ENCODE measurements around the gene TMEM247.
A peak's percentile ranks its signal among the peaks of the same experiment; 100 is the strongest.
"Not testable (repeated sequence)": the region's sequence is repeated elsewhere in the genome, so short reads cannot be mapped to it uniquely, and the experiment has no call there.

TMEM247 gene

DNA sequence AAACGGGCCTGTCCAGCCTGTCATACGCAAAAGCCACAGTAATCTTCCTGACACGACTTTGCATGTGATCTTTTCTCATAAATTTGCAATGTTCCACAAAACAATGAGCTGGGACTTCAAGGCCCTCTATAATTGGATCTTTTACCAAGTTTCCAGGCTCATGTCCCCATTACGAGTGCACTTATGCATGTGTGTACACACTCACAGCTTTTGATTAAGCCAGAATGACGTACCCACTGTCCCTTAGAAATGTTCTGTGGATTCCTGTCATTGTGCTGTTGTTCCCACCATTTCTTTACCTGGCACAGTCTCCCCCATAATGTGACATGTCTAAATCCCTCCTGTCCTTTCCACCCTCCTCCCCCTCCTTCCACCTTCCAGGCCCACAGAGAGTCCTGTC lies 19.7 kb upstream of the TMEM247 start:
- DNase-seq = no peak

GRCh38 chr2:46460241-46460921 lies 19.0 kb upstream of the TMEM247 start:
- DNase-seq = no peak

DNA sequence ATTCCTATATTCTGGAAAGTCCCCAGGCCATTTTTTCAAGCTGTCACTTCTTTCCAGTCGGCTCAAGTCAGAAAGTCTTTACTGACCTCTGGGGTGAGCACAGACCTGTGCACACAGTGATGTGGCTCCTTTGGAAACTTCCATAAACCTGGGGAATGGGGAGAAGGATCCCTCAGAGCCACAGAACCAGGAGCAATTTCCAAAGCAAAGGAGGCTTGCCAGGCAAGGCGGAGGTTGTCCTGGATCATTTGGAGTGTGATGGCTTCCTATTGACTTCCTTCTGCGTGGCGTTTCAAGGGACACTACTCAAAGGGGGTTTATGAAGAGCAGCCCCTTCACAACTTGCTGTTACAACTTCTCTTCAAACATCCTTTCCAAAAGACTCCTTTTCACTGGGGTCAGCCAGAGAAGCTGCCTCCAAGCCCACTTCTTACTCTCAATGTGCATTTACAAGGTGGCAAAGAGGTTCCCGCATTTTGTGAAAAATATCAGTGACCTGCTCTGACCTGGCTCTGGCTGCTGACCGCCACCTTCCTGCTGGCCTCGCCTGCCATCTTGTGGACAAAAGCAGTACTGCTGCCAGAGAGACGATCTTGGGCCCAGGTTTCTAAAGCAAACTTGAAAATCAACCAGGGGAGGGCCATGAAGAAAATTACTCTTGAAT lies 18.2 kb upstream of the TMEM247 start:
- peak; percentile 50 for DNase-seq

GRCh38 chr2:46461709-46462171 lies 17.6 kb upstream of the TMEM247 start:
- peak; percentile 73 for DNase-seq

DNA sequence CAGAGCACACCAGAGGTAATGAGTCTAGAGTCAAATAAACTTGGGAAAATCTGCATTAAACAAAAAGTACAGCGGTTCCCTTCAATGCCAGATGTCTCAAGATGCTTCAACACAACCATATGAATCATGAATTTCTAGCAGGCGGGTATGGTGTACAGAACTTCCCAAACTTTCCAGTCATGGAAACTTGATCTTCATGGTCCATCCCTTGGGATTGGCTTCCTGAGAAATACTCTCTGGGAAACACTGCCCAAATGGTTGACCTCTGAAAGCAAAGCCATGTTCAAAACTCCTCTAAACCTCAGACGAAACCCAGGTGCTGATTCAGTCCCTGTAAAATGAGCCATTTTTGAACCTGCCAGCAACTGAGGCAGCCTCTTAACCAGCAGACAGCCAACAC lies 16.4 kb upstream of the TMEM247 start:
- DNase-seq = no peak

DNA sequence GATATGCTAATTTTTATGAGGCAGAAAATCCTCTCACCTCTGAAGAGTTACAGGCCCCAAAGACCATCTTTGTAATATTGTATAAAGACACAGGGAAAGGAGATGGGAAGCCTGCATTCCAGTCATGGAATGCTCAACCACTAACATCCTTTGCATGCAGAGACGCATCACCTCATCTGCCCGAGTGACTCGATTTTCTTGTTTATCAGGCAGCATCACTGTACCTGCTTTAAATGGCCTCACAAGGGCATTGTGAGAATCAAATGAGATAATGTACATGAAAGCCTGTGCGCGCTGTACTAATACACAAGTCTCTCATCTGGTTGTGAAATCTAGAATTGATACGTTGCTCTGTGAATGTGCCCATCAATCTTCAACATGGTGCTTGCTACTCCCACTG lies 10.2 kb upstream of the TMEM247 start:
- no peak for DNase-seq

GRCh38 chr2:46469700-46470099 lies 9.7 kb upstream of the TMEM247 start:
- DNase-seq = no peak

GRCh38 chr2:46470114-46470628 lies 9.2 kb upstream of the TMEM247 start:
- peak; percentile 63 for DNase-seq

- DNase-seq = no peak
Observed at GRCh38 chr2:46471019-46471583, 8.3 kb upstream of the TMEM247 start.

- no peak for DNase-seq
Observed at GRCh38 chr2:46471697-46472096, 7.7 kb upstream of the TMEM247 start.

GRCh38 chr2:46472165-46472564 lies 7.2 kb upstream of the TMEM247 start:
- DNase-seq = not testable (repeated sequence)

DNA sequence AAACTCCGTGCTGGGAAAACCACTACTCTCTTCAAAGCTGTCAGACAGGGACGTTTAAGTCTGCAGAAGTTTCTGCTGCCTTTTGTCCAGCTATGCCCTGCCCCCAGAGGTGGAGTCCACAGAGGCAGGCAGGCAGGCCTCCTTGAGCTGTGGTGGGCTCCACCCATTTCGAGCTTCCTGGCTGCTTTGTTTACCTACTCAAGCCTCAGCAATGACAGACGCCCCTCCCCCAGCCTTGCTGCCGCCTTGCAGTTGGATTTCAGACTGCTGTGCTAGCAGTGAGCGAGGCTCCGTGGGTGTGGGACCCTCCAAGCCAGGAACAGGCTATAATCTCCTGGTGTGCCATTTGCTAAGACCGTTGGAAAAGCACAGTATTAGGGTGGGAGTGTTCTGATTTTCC lies 1.9 kb upstream of the TMEM247 start:
- not testable (repeated sequence) for DNase-seq

DNA sequence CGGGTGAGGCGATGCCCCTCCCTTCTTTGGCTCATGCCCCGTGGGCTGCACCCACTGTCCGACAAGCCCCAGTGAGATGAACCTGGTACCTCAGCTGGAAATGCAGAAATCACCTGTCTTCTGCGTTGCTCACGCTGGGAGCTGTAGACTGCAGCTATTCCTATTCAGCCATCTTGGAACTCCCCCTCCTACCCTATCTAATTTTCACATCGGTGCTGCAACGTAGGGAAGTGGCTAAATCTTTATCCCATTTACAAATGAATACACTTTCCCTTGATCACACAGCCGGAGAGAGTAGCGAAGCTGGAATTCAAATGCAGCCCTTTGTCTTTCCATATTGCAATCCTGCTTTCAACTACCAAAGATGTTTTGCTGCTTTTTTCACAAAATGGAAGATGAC lies 1.4 kb upstream of the TMEM247 start:
- DNase-seq = no peak

DNA sequence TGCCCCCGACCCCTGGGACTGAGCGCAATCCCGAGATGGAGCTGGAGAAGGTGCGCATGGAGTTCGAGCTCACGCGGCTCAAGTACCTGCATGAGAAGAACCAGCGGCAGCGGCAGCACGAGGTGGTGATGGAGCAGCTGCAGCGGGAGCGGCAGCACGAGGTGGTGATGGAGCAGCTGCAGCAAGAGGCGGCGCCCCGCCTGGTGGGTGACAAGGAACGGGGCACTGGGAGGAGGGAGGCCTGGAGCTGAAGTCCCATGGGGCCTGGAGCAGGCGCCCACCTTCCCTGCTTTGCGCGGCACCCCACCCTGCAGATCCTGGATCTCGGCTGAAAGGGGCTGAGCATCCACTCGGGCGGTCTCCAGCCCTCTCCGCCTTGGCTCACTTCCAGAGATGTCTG lies 1.2 kb downstream of the TMEM247 start:
- DNase-seq = no peak

GRCh38 chr2:46481198-46482193 lies 2.1 kb downstream of the TMEM247 start:
- no peak for DNase-seq

DNA sequence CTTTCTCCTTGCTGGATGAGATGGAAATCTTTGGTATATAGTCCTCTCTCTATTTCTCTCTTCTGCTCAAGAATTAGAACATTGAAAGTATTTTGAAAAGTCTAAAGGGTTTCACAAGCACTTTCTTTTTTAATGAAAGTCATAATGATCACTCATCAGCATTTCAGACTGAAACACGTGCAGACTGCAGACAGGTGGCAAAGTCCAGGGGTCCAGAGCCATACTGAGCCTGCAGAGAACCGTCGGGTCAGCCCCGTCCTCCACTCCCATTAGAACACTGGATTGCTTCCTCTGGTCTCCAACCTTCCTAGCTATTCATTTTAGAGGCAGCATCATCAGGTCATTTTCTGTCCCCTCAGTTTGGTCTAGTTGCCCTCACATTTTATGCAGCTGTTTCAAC lies 3.1 kb downstream of the TMEM247 start:
- no peak for DNase-seq

- no peak for DNase-seq
Observed at GRCh38 chr2:46485002-46485401, 5.6 kb downstream of the TMEM247 start.

- DNase-seq = no peak
Observed at GRCh38 chr2:46486436-46486835, 7.1 kb downstream of the TMEM247 start.

DNA sequence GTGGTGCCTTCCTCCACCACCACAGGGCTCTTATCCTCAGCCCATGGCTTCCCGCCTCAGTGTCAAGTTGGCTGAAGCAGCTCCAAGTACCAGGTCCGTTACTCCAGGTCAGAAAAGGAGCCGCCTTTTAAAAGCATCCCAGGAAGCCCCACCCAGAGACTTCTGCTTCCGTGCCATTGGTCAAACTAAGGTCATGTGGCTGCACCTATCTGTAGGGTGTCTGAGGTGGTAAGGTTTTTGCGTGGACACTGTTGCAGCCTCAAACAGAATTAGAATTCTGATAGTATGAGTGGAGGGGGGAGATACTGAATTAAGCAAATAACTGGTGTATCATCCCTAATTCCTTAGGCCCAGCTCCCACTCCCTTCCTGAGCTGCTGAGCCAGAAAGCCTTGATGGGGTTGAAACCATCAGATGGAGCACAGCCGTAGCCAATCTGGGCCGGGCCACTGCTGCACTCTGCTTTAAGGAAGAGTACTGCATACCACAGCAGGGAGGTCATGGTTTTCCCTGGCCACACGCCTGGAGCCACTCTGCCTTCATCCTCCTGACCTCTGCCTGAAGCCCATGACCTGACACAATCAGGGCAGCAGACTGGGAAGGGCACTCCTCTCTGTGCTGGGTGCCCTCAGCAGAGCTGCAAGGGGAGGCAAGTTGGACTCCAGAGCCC lies 8.4 kb downstream of the TMEM247 start:
- DNase-seq = no peak

GRCh38 chr2:46488389-46488788 lies 9.0 kb downstream of the TMEM247 start:
- no peak for DNase-seq

DNA sequence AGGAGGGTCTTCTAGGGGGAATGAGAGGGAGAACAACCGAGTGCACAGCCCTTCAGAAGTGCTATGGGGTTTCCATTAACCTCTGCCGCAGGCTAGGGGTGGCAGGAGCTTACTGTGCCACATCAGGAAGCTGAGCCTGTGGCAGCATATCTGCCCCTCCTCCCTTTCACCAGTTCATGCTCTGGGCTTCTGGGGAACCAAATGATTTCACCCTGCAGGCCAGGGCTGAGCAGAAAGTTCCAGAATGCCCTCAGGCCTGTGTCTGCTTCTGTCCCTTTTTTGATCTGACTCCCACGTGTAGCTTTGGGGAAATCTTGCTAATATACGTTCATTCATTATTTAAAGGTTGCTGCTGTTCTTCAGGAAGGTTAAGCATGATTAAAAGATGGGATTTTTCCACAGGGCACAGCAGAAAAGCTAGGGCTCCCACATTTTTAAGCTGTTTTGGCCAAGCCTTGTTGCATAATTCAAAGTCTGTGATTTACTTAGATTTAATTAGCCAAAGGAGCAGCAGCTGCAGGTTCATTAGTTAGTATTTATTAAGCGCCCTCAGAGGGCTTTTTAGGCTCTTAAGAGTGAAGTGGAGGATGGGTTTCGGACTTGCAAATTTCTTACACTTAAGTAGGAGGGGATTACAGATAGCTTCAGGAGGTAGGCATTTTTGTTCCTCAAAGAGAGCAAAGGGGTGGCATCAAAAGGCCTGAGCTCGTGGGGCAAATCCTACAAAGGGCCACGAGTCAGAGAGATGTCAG lies 10.2 kb downstream of the TMEM247 start:
- no peak for DNase-seq
